H1 (cell line): Measurements from ENCODE around the gene MTFP1. TPM values are rescaled to one million over a fixed set of nuclear protein-coding genes. Genes with fewer than 3 reads are reported as not detected.

ENCODE experiments used
- CTCF ChIA-PET: fragments of 300-600 bp; sonication (Branson Sonifier 250); formaldehyde crosslinking; loops from one replicate; lab custom pipeline; 2021; ENCODE audit not compliant: partially characterized antibody; lab: Charles Lee
- POLR2A ChIA-PET: fragments of 300-600 bp; sonication (Branson Sonifier 250); formaldehyde crosslinking; loops from one replicate; lab custom pipeline; 2021; ENCODE audit warnings: inconsistent platforms; ENCODE audit not compliant: partially characterized antibody; lab: Charles Lee
- DNase-seq, 2 experiments: peaks; one replicate each; pipeline versions ENCODE4 v3.0.0 to v3.0.0-alpha.2; 2010 to 2022; ENCODE audit warnings: low spot score in 2 of 2, low read depth in 1 of 2, mixed read lengths in 1 of 2
- FAIRE-seq: peaks from 2 replicates; lab custom pipeline; 2011; peaks lifted over from hg19 to GRCh38; lab: Jason Lieb, UNC
- H2AFZ ChIP-seq: 2 replicates; pipeline ENCODE4 v1.8.1; 2012; ENCODE audit warnings: low read length, inconsistent platforms
- H2AK5ac ChIP-seq: 2 replicates; pipeline ENCODE4 v1.6.1; 2013; ENCODE audit warnings: low read depth, low read length
- H2BK120ac ChIP-seq: replicated peaks from 2 replicates; pipeline ENCODE3; 2013; ENCODE audit warnings: low read depth, low read length, inconsistent platforms
- H2BK12ac ChIP-seq: 2 replicates; pipeline ENCODE4 v1.6.1; 2013; ENCODE audit warnings: low read depth, low read length
- H2BK15ac ChIP-seq: 2 replicates; pipeline ENCODE4 v1.6.1; 2013; ENCODE audit warnings: low read length
- H2BK20ac ChIP-seq: 2 replicates; pipeline ENCODE4 v1.6.1; 2013; ENCODE audit warnings: low read length
- H2BK5ac ChIP-seq: 2 replicates; pipeline ENCODE4 v1.6.1; 2013; ENCODE audit warnings: low read depth, low read length
- H3K14ac ChIP-seq: 2 replicates; pipeline ENCODE4 v1.6.1; 2013; ENCODE audit warnings: inconsistent platforms; ENCODE audit not compliant: insufficient read length
- H3K18ac ChIP-seq: 2 replicates; pipeline ENCODE4 v1.6.1; 2013; ENCODE audit warnings: low read length; ENCODE audit errors: extremely low read depth
- H3K23ac ChIP-seq: 2 replicates; pipeline ENCODE4 v1.6.1; 2013; ENCODE audit warnings: inconsistent platforms; ENCODE audit not compliant: insufficient read length
- H3K23me2 ChIP-seq: 2 replicates; pipeline ENCODE4 v1.6.1; 2013; ENCODE audit warnings: low read depth, low read length
- H3K27ac ChIP-seq: 2 replicates; pipeline ENCODE4 v1.6.1; 2011; ENCODE audit warnings: low read depth, low read length, inconsistent platforms
- H3K27me3 ChIP-seq, 4 experiments: replicated peaks in 1 of 4; 1 replicate in 1 of 4; 2 replicates in 3 of 4; pipeline versions ENCODE4 v1.6.1 to v1.8.1; 2011 to 2013; ENCODE audit warnings: low read length in 3 of 4, mild to moderate bottlenecking in 3 of 4, inconsistent platforms in 2 of 4, mixed read lengths in 2 of 4, moderate library complexity in 1 of 4; ENCODE audit not compliant: control insufficient read depth in 3 of 4, insufficient read depth in 3 of 4; ENCODE audit errors: extremely low read depth in 1 of 4
- H3K36me3 ChIP-seq, 4 experiments: 2 replicates each; pipeline versions ENCODE4 v1.6.1 to v1.8.1; 2011 to 2013; ENCODE audit warnings: mild to moderate bottlenecking in 4 of 4, low read length in 3 of 4, moderate library complexity in 2 of 4, control low read depth in 1 of 4, inconsistent platforms in 1 of 4; ENCODE audit not compliant: insufficient read depth in 4 of 4, control insufficient read depth in 2 of 4
- H3K4ac ChIP-seq: replicated peaks from 2 replicates; pipeline ENCODE3; 2013; ENCODE audit warnings: low read length, low read depth, mixed read lengths, inconsistent platforms; ENCODE audit not compliant: insufficient read length
- H3K4me1 ChIP-seq, 4 experiments: replicated peaks in 1 of 4; 1 replicate in 1 of 4; 2 replicates in 3 of 4; pipeline versions ENCODE4 v1.6.1 to v1.8.1; 2011 to 2013; ENCODE audit warnings: low read length in 3 of 4, inconsistent platforms in 2 of 4, mixed read lengths in 1 of 4; ENCODE audit not compliant: insufficient read depth in 4 of 4, control insufficient read depth in 3 of 4
- H3K4me2 ChIP-seq, 2 experiments: 2 replicates each; pipeline versions ENCODE4 v1.6.1 to v1.8.1; 2011 to 2013; ENCODE audit warnings: low read depth in 2 of 2, low read length in 2 of 2, control low read depth in 1 of 2, inconsistent platforms in 1 of 2, mild to moderate bottlenecking in 1 of 2; ENCODE audit not compliant: insufficient read depth in 1 of 2
- H3K4me3 ChIP-seq, 4 experiments: fragments of 200-600, 300-600 bp in 1 of 4; sonication (generic), shearing (Covaris generic), sonication (Bioruptor Twin) in 1 of 4; 2 replicates each; pipeline versions ENCODE4 v1.5.1 to v1.8.1; 2011 to 2016; ENCODE audit warnings: low read length in 4 of 4, low read depth in 3 of 4, control low read depth in 2 of 4, inconsistent platforms in 2 of 4, mild to moderate bottlenecking in 2 of 4, mixed read lengths in 1 of 4, moderate library complexity in 1 of 4; ENCODE audit not compliant: insufficient read depth in 2 of 4; ENCODE audit errors: extremely low read depth in 1 of 4
- H3K56ac ChIP-seq: replicated peaks from 2 replicates; pipeline ENCODE3; 2013; ENCODE audit warnings: low read depth, mild to moderate bottlenecking, mixed read lengths, low read length, inconsistent platforms; ENCODE audit not compliant: insufficient read length
- H3K79me1 ChIP-seq: 2 replicates; pipeline ENCODE4 v1.6.1; 2013; ENCODE audit warnings: low read depth, low read length, control low read depth
- H3K79me2 ChIP-seq, 2 experiments: 2 replicates each; pipeline versions ENCODE4 v1.6.1 to v1.8.1; 2012 to 2013; ENCODE audit warnings: low read length in 2 of 2, mild to moderate bottlenecking in 2 of 2, inconsistent platforms in 1 of 2; ENCODE audit not compliant: insufficient read depth in 2 of 2, control insufficient read depth in 1 of 2
- H3K9ac ChIP-seq, 4 experiments: replicated peaks in 1 of 4; 1 replicate in 1 of 4; 2 replicates in 3 of 4; pipeline versions ENCODE4 v1.6.1 to v1.8.1; 2011 to 2013; ENCODE audit warnings: low read depth in 3 of 4, low read length in 3 of 4, control low read depth in 2 of 4, mild to moderate bottlenecking in 2 of 4, moderate library complexity in 2 of 4, inconsistent platforms in 1 of 4; ENCODE audit errors: extremely low read depth in 1 of 4
- H3K9me3 ChIP-seq, 2 experiments: 2 replicates each; pipeline versions ENCODE4 v1.6.1 to v1.8.1; 2012 to 2013; ENCODE audit warnings: mild to moderate bottlenecking in 2 of 2, moderate library complexity in 2 of 2, control low read depth in 1 of 2, inconsistent platforms in 1 of 2, low read depth in 1 of 2, low read length in 1 of 2, mixed read lengths in 1 of 2; ENCODE audit not compliant: insufficient read depth in 2 of 2
- H4K20me1 ChIP-seq, 2 experiments: replicated peaks in 1 of 2; 2 replicates each; pipeline versions ENCODE3 to v1.8.1; 2011 to 2013; ENCODE audit warnings: inconsistent platforms in 2 of 2, low read length in 2 of 2, mild to moderate bottlenecking in 1 of 2; ENCODE audit not compliant: insufficient read depth in 2 of 2, control insufficient read depth in 1 of 2
- H4K5ac ChIP-seq: 2 replicates; pipeline ENCODE4 v1.6.1; 2013; ENCODE audit warnings: low read length, low read depth, mixed read lengths, inconsistent platforms; ENCODE audit not compliant: insufficient read length
- H4K8ac ChIP-seq: 2 replicates; pipeline ENCODE4 v1.8.0; 2013; ENCODE audit warnings: mild to moderate bottlenecking, moderate library complexity, low read length, inconsistent platforms; ENCODE audit not compliant: insufficient read depth; ENCODE audit errors: extremely low read depth
- H4K91ac ChIP-seq: replicated peaks from 2 replicates; pipeline ENCODE3; 2013; ENCODE audit warnings: low read length, mixed read lengths, inconsistent platforms; ENCODE audit not compliant: insufficient read length
- CBX8 ChIP-seq: fragments of 300-800, 300-1000 bp; sonication (generic); IDR thresholded peaks from 2 replicates; pipeline ENCODE4 v1.7.1; 2016; ENCODE audit warnings: low read depth, low read length, borderline replicate concordance
- E2F6 ChIP-seq: IDR thresholded peaks from 2 replicates; pipeline ENCODE4 v1.6.1; 2012; ENCODE audit warnings: inconsistent platforms
- PHF8 ChIP-seq: fragments of 200-600 bp; sonication (generic); conservative IDR thresholded peaks from 2 replicates; pipeline ENCODE4 v1.7.1; 2012; ENCODE audit warnings: low read depth, mild to moderate bottlenecking, inconsistent platforms, low read length, moderate library complexity
- WGBS, 2 experiments: shearing (Covaris generic) in 1 of 2; methylation state at CpG; one replicate each; pipeline versions ENCODE4 v1.1.6 to v1.1.7; 2013 to 2015; ENCODE audit warnings: low lambda C conversion rate in 2 of 2, mixed read lengths in 2 of 2, inconsistent platforms in 1 of 2, low coverage in 1 of 2, missing lambda C conversion rate in 1 of 2; ENCODE audit not compliant: insufficient replicate concordance in 2 of 2, insufficient coverage in 1 of 2, insufficient read length in 1 of 2; ENCODE audit errors: extremely low coverage in 1 of 2, missing lambda C conversion rate in 1 of 2; 5-methylcytosine and 5-hydroxymethylcytosine counted together
- polyA plus RNA-seq, 7 experiments: library from polyadenylated mRNA; depleted of rRNA in 3 of 7; stranded (reverse) in 5 of 7; unstranded in 2 of 7; fragments of >200 nt in 5 of 7; fragments of 200-250 nt in 2 of 7; gene quantifications; 1 replicate in 5 of 7; 2 replicates in 1 of 7; 4 replicates in 1 of 7; pipeline versions ENCODE4 v1.2.1 to v1.2.3, GENCODE V29; 2011 to 2013; ENCODE audit warnings: missing spikeins in 2 of 7, mixed read lengths in 2 of 7
- total RNA-seq: library from RNA; stranded (reverse); fragmentation: NEBNext Ultra II Directional; extraction: Animal tissue kit (Norgen Biotek cat#: 25700); gene quantifications from 2 replicates; pipeline ENCODE4 v1.2.1, GENCODE V29; 2021

MTFP1 gene
- total and polyA plus RNA-seq, 2 of the 8 experiments (the other 6 are each of a cell fraction or from before 2014, with no cell fraction given), result 59.8 to 98.8 TPM

- ChIA-PET CTCF (interaction anchor here (1.4 to 12.0 kb wide), 3 partner anchors 12 to 34 kb away, joined by 3 to 164 read pairs (median 12); partner anchors contain the start of gene MTFP1), POLR2A (interaction anchor here (3.1 to 6.5 kb wide), 2 partner anchors 12 to 25 kb away, joined by 13 to 39 read pairs; partner anchors contain the start of gene MTFP1)
- Histone ChIP-seq H2BK120ac (no peak overlapping the region), H3K9ac (no peak overlapping the region), H2AFZ (no peak overlapping the region), H4K91ac (no peak overlapping the region), H2BK5ac (no peak overlapping the region), H3K14ac (no peak overlapping the region), H3K9me3 (no peaks in the 10 kb centered on the region), H3K4me2 (no peak overlapping the region), H3K27ac (no peak overlapping the region), H2AK5ac (no peak overlapping the region), H4K5ac (no peak overlapping the region), H3K27me3 (peaks cover 2 to 16% (median 8%) of the 10 kb centered on the region in 4 experiments; a peak in 6 of 7 replicates), H3K4ac (no peak overlapping the region), H3K4me1 (peaks cover 7 to 16% (median 10%) of the 10 kb centered on the region in 4 experiments), H2BK15ac (no peak overlapping the region), H2BK12ac (no peak overlapping the region), H3K36me3 (no peaks in the 10 kb centered on the region), H3K79me2 (no peaks in the 10 kb centered on the region), H3K23ac (no peak overlapping the region), H4K8ac (no peak overlapping the region), H3K56ac (no peak overlapping the region), H4K20me1 (peaks cover 0 to 6% of the 10 kb centered on the region in 2 experiments), H3K23me2 (peaks cover 8% of the 10 kb centered on the region; the same call in 1 of the 2 replicates), H3K18ac (no peak overlapping the region), H2BK20ac (no peak overlapping the region), H3K79me1 (no peaks in the 10 kb centered on the region), H3K4me3 (no peak overlapping the region)
- no peak for FAIRE-seq
- no peak for TF ChIP-seq E2F6
- TF ChIP-seq CBX8, result no peak
- no peak for TF ChIP-seq PHF8
- DNase-seq, result no peak
- 87% methylated on average over 5 of the region's 5 CpGs; no CpG with 5 or more reads in 1 of the 2 experiments for WGBS, 2 experiments
Observed at GRCh38 chr22:30399718-30400117, 25.9 kb upstream of the MTFP1 start.
